Smooth muscle cell (in vitro differentiated cells): Measurements from ENCODE around the gene SNAP29. TPM values are rescaled to one million over a fixed set of nuclear protein-coding genes. Genes with fewer than 3 reads are reported as not detected.

ENCODE experiments used
- DNase-seq: peaks from one replicate; lab custom pipeline; 2025; ENCODE audit not compliant: unreplicated experiment; lab: John Stamatoyannopoulos, UW
- H2AFZ ChIP-seq: fragments of 200-600 bp; sonication (generic); 2 replicates; pipeline ENCODE4 v1.6.0; 2016; ENCODE audit warnings: antibody characterized with exemption, low read depth, mild to moderate bottlenecking
- H3F3A ChIP-seq: fragments of 200-600 bp; sonication (generic); 2 replicates; pipeline ENCODE4 v1.6.0; 2017; ENCODE audit warnings: antibody characterized with exemption, low read depth
- H3K27ac ChIP-seq: fragments of 200-600 bp; sonication (generic); 2 replicates; pipeline ENCODE4 v1.5.1; 2016; ENCODE audit warnings: low read depth, mild to moderate bottlenecking
- H3K27me3 ChIP-seq: fragments of 200-600 bp; sonication (generic); 2 replicates; pipeline ENCODE4 v1.6.1; 2016; ENCODE audit warnings: low read depth, mild to moderate bottlenecking
- H3K36me3 ChIP-seq: fragments of 200-600 bp; sonication (generic); 2 replicates; pipeline ENCODE4 v1.5.1; 2016; ENCODE audit warnings: low read depth
- H3K4me1 ChIP-seq: fragments of 200-600 bp; sonication (generic); 2 replicates; pipeline ENCODE4 v1.5.1; 2016; ENCODE audit warnings: low read depth
- H3K4me2 ChIP-seq: fragments of 200-600 bp; sonication (generic); 2 replicates; pipeline ENCODE4 v1.6.0; 2016; ENCODE audit warnings: mild to moderate bottlenecking
- H3K4me3 ChIP-seq: fragments of 200-600 bp; sonication (generic); 2 replicates; pipeline ENCODE4 v1.5.1; 2016; ENCODE audit warnings: mild to moderate bottlenecking
- H3K79me2 ChIP-seq: fragments of 200-600 bp; sonication (generic); 2 replicates; pipeline ENCODE4 v1.6.0; 2016; ENCODE audit warnings: low read depth, mild to moderate bottlenecking
- H3K9ac ChIP-seq: fragments of 200-600 bp; sonication (generic); 2 replicates; pipeline ENCODE4 v1.6.0; 2016; ENCODE audit warnings: low read depth
- H3K9me3 ChIP-seq: fragments of 200-600 bp; sonication (generic); replicated peaks from 2 replicates; pipeline ENCODE4 v1.5.1; 2016; ENCODE audit warnings: low read depth
- H4K20me1 ChIP-seq: fragments of 200-600 bp; sonication (generic); 2 replicates; pipeline ENCODE4 v1.6.0; 2016; ENCODE audit warnings: low read depth
- WGBS: methylation state at CpG from one replicate; pipeline ENCODE4 v1.1.7; 2016; ENCODE audit warnings: low lambda C conversion rate; 5-methylcytosine and 5-hydroxymethylcytosine counted together
- polyA plus RNA-seq: library from polyadenylated mRNA; unstranded; fragments of >200 nt; fragmentation: Nextera tagmentation; extraction: Ambion mirVana; gene quantifications from 2 replicates; pipeline ENCODE4 v1.2.1, GENCODE V29; 2016
- total RNA-seq: library from RNA; depleted of rRNA; stranded (reverse); fragments of >200 nt; gene quantifications from 2 replicates; pipeline ENCODE4 v1.2.3, GENCODE V29; 2014
- TF ChIP-seq, protein P1 (sequence below): fragments of 200-600 bp; sonication (generic); IDR thresholded peaks from 2 replicates; pipeline ENCODE4 v1.5.1; 2017; ENCODE audit warnings: borderline replicate concordance, mild to moderate bottlenecking, antibody characterized with exemption; ENCODE audit not compliant: insufficient read depth, poor library complexity, severe bottlenecking

The SNAP29 gene
- total and polyA plus RNA-seq, 2 experiments from 2014 or later, result 9.4 to 28.8 TPM

- Histone ChIP-seq H3K79me2 (no peaks in the 10 kb centered on the region), H3K9ac (no peak overlapping the region), H3K9me3 (no peaks in the 10 kb centered on the region), H3K27me3 (no peaks in the 10 kb centered on the region), H3K4me2 (no peak overlapping the region), H3F3A (no peaks in the 10 kb centered on the region), H3K4me1 (no peaks in the 10 kb centered on the region), H3K36me3 (peaks cover 3% of the 10 kb centered on the region), H2AFZ (no peak overlapping the region), H3K27ac (no peak overlapping the region), H4K20me1 (no peaks in the 10 kb centered on the region), H3K4me3 (no peak overlapping the region)
- TF ChIP-seq, protein P1, sequence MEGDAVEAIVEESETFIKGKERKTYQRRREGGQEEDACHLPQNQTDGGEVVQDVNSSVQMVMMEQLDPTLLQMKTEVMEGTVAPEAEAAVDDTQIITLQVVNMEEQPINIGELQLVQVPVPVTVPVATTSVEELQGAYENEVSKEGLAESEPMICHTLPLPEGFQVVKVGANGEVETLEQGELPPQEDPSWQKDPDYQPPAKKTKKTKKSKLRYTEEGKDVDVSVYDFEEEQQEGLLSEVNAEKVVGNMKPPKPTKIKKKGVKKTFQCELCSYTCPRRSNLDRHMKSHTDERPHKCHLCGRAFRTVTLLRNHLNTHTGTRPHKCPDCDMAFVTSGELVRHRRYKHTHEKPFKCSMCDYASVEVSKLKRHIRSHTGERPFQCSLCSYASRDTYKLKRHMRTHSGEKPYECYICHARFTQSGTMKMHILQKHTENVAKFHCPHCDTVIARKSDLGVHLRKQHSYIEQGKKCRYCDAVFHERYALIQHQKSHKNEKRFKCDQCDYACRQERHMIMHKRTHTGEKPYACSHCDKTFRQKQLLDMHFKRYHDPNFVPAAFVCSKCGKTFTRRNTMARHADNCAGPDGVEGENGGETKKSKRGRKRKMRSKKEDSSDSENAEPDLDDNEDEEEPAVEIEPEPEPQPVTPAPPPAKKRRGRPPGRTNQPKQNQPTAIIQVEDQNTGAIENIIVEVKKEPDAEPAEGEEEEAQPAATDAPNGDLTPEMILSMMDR, result no peak
- DNase-seq, result no peak
- WGBS, result 96% methylated on average over 1 of the region's 1 CpG
Observed at GRCh38 chr22:20811171-20811570, 47.6 kb upstream of the SNAP29 start.

- TF ChIP-seq, protein P1, result no peak
- no peak overlapping the region for H3K9ac ChIP-seq
- H3K36me3 ChIP-seq, result peaks cover 3% of the 10 kb centered on the region
- WGBS, result over 99% methylated on average over 4 of the region's 5 CpGs
- H3K4me1 ChIP-seq, result no peaks in the 10 kb centered on the region
- no peak overlapping the region for H3K4me3 ChIP-seq
- H3K27me3 ChIP-seq, result no peaks in the 10 kb centered on the region
- no peaks in the 10 kb centered on the region for H3K9me3 ChIP-seq
- DNase-seq, result no peak
- no peak overlapping the region for H2AFZ ChIP-seq
- H3F3A ChIP-seq, result no peaks in the 10 kb centered on the region
- no peaks in the 10 kb centered on the region for H4K20me1 ChIP-seq
- no peak overlapping the region for H3K4me2 ChIP-seq
- H3K79me2 ChIP-seq, result no peaks in the 10 kb centered on the region
- H3K27ac ChIP-seq, result no peak overlapping the region
Observed at GRCh38 chr22:20811971-20812660, 46.7 kb upstream of the SNAP29 start.

DNA sequence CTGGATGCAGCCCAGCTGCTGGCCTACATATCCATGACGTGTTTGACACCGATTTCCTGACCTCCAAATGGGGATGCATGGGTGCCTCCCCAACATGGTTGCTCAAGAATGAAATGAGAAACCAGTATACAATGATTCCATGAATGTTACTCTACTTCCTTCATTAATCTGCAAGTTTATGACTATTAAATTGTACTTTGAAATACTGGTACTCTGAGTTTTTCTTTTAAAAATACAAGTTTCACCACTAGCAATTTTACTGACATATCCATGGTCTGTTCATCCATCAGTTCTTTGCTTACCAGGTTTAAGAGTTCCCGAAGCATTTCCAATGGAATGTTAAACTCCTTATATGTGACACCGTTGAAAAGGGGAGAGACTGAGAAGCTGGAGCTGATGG lies 45.8 kb upstream of the SNAP29 start:
- Histone ChIP-seq H3K27me3 (no peaks in the 10 kb centered on the region), H2AFZ (no peak overlapping the region), H3K27ac (no peak overlapping the region), H3K4me2 (no peak overlapping the region), H3F3A (no peaks in the 10 kb centered on the region), H3K79me2 (no peaks in the 10 kb centered on the region), H3K36me3 (peaks cover 3% of the 10 kb centered on the region), H4K20me1 (no peaks in the 10 kb centered on the region), H3K9ac (no peak overlapping the region), H3K4me1 (no peaks in the 10 kb centered on the region), H3K4me3 (no peak overlapping the region), H3K9me3 (no peaks in the 10 kb centered on the region)
- DNase-seq, result no peak
- TF ChIP-seq, protein P1, result no peak
- 98% methylated on average over 4 of the region's 4 CpGs for WGBS
